ENCODE data around the gene NDUFA13.
A peak's percentile ranks its signal among the peaks of the same experiment; 100 is the strongest.

The NDUFA13 gene

GRCh38 chr19:19468424-19469050, 47.5 kb upstream of the NDUFA13 start (continued):
- TF ChIP-seq ZSCAN18 (tag by site-specific recombination; IDR thresholded peaks at IDR 0.05) = no peak
- no peak for TF ChIP-seq YY2 (tag by site-specific recombination; IDR thresholded peaks at IDR 0.05)
- TF ChIP-seq SP2 (tag by site-specific recombination; IDR thresholded peaks at IDR 0.05) = no peak
- TF ChIP-seq ZNF692 (tag by site-specific recombination; IDR thresholded peaks at IDR 0.05) = no peak
- no peak for TF ChIP-seq ZNF843 (tag by site-specific recombination; IDR thresholded peaks at IDR 0.05)
- peak; percentile 47; the same call in 1 of the 2 replicates for TF ChIP-seq MZF1 (tag by site-specific recombination; IDR thresholded peaks at IDR 0.05; ENCODE audit: borderline replicate concordance)
- peak; percentile 99 for TF ChIP-seq SETDB1 (IDR thresholded peaks at IDR 0.05; ENCODE audit: insufficient read length, low read length)
- peak; percentile 62; the same call in 1 of the 2 replicates for TF ChIP-seq ZNF610 (tag by site-specific recombination; IDR thresholded peaks at IDR 0.05; ENCODE audit: borderline replicate concordance)
- TF ChIP-seq ZNF280D (tag by site-specific recombination; IDR thresholded peaks at IDR 0.05) = peak; percentile 75; the same call in 1 of the 2 replicates

- Histone ChIP-seq H3K4me1 (ENCODE audit: control insufficient read depth, insufficient read depth, low read length) (no peaks in the 10 kb centered on the region), H3K27ac (ENCODE audit: extremely low read depth, low read depth, low read length) (no peak overlapping the region), H3K9me3 (ENCODE audit: control insufficient read depth, insufficient read depth, low read depth, low read length) (no peaks in the 10 kb centered on the region), H3K36me3 (ENCODE audit: control insufficient read depth in 2 of 2, insufficient read depth in 1 of 2, low read length in 2 of 2) (peaks cover 0 to 53% of the 10 kb centered on the region in 2 experiments; a peak in 1 of 3 replicates), H3K4me3 (ENCODE audit: low read depth, low read length) (no peak overlapping the region)
- ChIA-PET CTCF (interaction anchor here (0.7 to 1.1 kb wide), 3 partner anchors 23 to 104 kb away, joined by 3 to 4 read pairs (median 4); no protein-coding TSS in a partner anchor), POLR2A (no interaction called here)
- no peak for TF ChIP-seq ZNF2 (tag by site-specific recombination; IDR thresholded peaks at IDR 0.05)
- TF ChIP-seq ZNF398 (tag by site-specific recombination; IDR thresholded peaks at IDR 0.05) = no peak
- TF ChIP-seq ZNF596 (tag by site-specific recombination; IDR thresholded peaks at IDR 0.05) = no peak
- no peak for TF ChIP-seq PRDM6 (tag by site-specific recombination; IDR thresholded peaks at IDR 0.05)
- no peak for TF ChIP-seq SP3 (tag by site-specific recombination; IDR thresholded peaks at IDR 0.05)
- TF ChIP-seq ZNF626 (tag by site-specific recombination; IDR thresholded peaks at IDR 0.05) = no peak
- no peak for TF ChIP-seq ZNF488 (tag by site-specific recombination; IDR thresholded peaks at IDR 0.05)
- no peak for TF ChIP-seq ZNF621 (tag by site-specific recombination; IDR thresholded peaks at IDR 0.05)
- TF ChIP-seq ZNF785 (tag by site-specific recombination; IDR thresholded peaks at IDR 0.05) = no peak
- no peak for TF ChIP-seq ZNF155 (tag by site-specific recombination; IDR thresholded peaks at IDR 0.05)
- no peak for TF ChIP-seq ZNF670 (tag by site-specific recombination; IDR thresholded peaks at IDR 0.05; ENCODE audit: low read depth)
- TF ChIP-seq ZFP69B (tag by site-specific recombination; IDR thresholded peaks at IDR 0.05) = no peak
- no peak for TF ChIP-seq ZSCAN30 (tag by site-specific recombination; IDR thresholded peaks at IDR 0.05)
- no peak for TF ChIP-seq ZSCAN5A (tag by site-specific recombination; IDR thresholded peaks at IDR 0.05)
Observed at GRCh38 chr19:19470579-19470978, 45.4 kb upstream of the NDUFA13 start.
